HepG2 (cell line): Measurements from ENCODE around the gene POLG2.
"Not testable (repeated sequence)": the region's sequence is repeated elsewhere in the genome, so short reads cannot be mapped to it uniquely, and the experiment has no call there.

Experiments
- ETV6 ChIP-seq: sonication (generic); formaldehyde crosslinking; conservative IDR thresholded peaks from 2 replicates; pipeline ENCODE4 v1.4.0; 2020; ENCODE audit warnings: missing genetic modification reagents
- JUNB ChIP-seq: sonication (generic); formaldehyde crosslinking; IDR thresholded peaks from 2 replicates; pipeline ENCODE4 v1.8.0; 2022; ENCODE audit warnings: missing genetic modification reagents, mild to moderate bottlenecking, borderline replicate concordance
- MAX ChIP-seq: IDR thresholded peaks from 2 replicates; pipeline ENCODE4 v1.6.1; 2012; ENCODE audit warnings: inconsistent platforms
- POLR2AphosphoS5 ChIP-seq: IDR thresholded peaks from 2 replicates; pipeline ENCODE4 v1.6.1; 2012; ENCODE audit warnings: low read depth, low read length
- STAT6 ChIP-seq: sonication (generic); formaldehyde crosslinking; IDR thresholded peaks from 2 replicates; pipeline ENCODE4 v1.4.0; 2020; ENCODE audit warnings: missing genetic modification reagents, mild to moderate bottlenecking, borderline replicate concordance
- ZNF224 ChIP-seq: sonication (generic); formaldehyde crosslinking; IDR thresholded peaks from 2 replicates; pipeline ENCODE4 v1.5.0; 2020; ENCODE audit warnings: mild to moderate bottlenecking, missing genetic modification reagents
- ZNF44 ChIP-seq: sonication (generic); formaldehyde crosslinking; IDR thresholded peaks from 2 replicates; pipeline ENCODE4 v1.5.1; 2020; ENCODE audit warnings: mild to moderate bottlenecking, missing genetic modification reagents
- ZNF460 ChIP-seq: sonication (generic); formaldehyde crosslinking; IDR thresholded peaks from 2 replicates; pipeline ENCODE4 v1.5.1; 2020; ENCODE audit warnings: missing genetic modification reagents, mild to moderate bottlenecking, borderline replicate concordance
- ZNF557 ChIP-seq: sonication (generic); formaldehyde crosslinking; IDR thresholded peaks from 2 replicates; pipeline ENCODE4 v1.4.0; 2020; ENCODE audit warnings: missing genetic modification reagents
- ZNF629 ChIP-seq: sonication (generic); formaldehyde crosslinking; conservative IDR thresholded peaks from 2 replicates; pipeline ENCODE4 v1.5.0; 2020; ENCODE audit warnings: missing genetic modification reagents
- ZXDC ChIP-seq: sonication (generic); formaldehyde crosslinking; IDR thresholded peaks from 2 replicates; pipeline ENCODE4 v1.5.0; 2020; ENCODE audit warnings: mild to moderate bottlenecking, missing genetic modification reagents
- ZZZ3 ChIP-seq: sonication (generic); formaldehyde crosslinking; IDR thresholded peaks from 2 replicates; pipeline ENCODE4 v1.4.0; 2020; ENCODE audit warnings: missing genetic modification reagents, mild to moderate bottlenecking, borderline replicate concordance
- TF ChIP-seq, protein P1 (sequence below): sonication (generic); formaldehyde crosslinking; IDR thresholded peaks from 2 replicates; pipeline ENCODE4 v1.5.0; 2020; ENCODE audit warnings: mild to moderate bottlenecking, missing genetic modification reagents, moderate library complexity

- TF ChIP-seq ZNF44 (CRISPR knock-in tag); ZNF460; ZZZ3 (CRISPR knock-in tag); POLR2AphosphoS5; STAT6 (CRISPR knock-in tag); ZNF557; ZNF629 (CRISPR knock-in tag); ZXDC; JUNB (CRISPR knock-in tag); MAX; ZNF224 (CRISPR knock-in tag); ETV6: not testable (repeated sequence)
- TF ChIP-seq, protein P1, sequence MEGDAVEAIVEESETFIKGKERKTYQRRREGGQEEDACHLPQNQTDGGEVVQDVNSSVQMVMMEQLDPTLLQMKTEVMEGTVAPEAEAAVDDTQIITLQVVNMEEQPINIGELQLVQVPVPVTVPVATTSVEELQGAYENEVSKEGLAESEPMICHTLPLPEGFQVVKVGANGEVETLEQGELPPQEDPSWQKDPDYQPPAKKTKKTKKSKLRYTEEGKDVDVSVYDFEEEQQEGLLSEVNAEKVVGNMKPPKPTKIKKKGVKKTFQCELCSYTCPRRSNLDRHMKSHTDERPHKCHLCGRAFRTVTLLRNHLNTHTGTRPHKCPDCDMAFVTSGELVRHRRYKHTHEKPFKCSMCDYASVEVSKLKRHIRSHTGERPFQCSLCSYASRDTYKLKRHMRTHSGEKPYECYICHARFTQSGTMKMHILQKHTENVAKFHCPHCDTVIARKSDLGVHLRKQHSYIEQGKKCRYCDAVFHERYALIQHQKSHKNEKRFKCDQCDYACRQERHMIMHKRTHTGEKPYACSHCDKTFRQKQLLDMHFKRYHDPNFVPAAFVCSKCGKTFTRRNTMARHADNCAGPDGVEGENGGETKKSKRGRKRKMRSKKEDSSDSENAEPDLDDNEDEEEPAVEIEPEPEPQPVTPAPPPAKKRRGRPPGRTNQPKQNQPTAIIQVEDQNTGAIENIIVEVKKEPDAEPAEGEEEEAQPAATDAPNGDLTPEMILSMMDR = not testable (repeated sequence)
Measured at GRCh38 chr17:64439521-64439920, 57.3 kb downstream of the POLG2 start.
